CD4-positive, CD25-positive, alpha-beta regulatory T cell (primary cell): ENCODE results near the gene ITPKC. TPM values are rescaled to one million over a fixed set of nuclear protein-coding genes. Genes with fewer than 3 reads are reported as not detected.

Experiments
- ATAC-seq, 2 donors: fragments of 150-1000 bp; cut with Tn5 transposase; one replicate each; pipeline ENCODE4 v1.10.0; 2021; ENCODE audit warnings: low read depth in 2 of 2, moderate number of reproducible peaks in 2 of 2, moderate library complexity in 1 of 2
- DNase-seq, 3 donors: peaks; one replicate each; pipeline versions ENCODE4 v3.0.0 to v3.0.0-alpha.2; 2012 to 2022; ENCODE audit warnings: mixed read lengths in 1 of 3
- H3K27ac ChIP-seq: one replicate; pipeline ENCODE4 v1.7.0; 2013; ENCODE audit warnings: mild to moderate bottlenecking, low read length; ENCODE audit not compliant: insufficient read depth, poor library complexity, severe bottlenecking
- H3K27me3 ChIP-seq: one replicate; pipeline ENCODE4 v1.7.0; 2013; ENCODE audit warnings: low read length; ENCODE audit not compliant: control insufficient read depth, insufficient read depth
- H3K36me3 ChIP-seq: one replicate; pipeline ENCODE4 v1.7.0; 2013; ENCODE audit warnings: mild to moderate bottlenecking, low read length, moderate library complexity; ENCODE audit not compliant: control insufficient read depth, insufficient read depth
- H3K4me1 ChIP-seq: 2 replicates; pipeline ENCODE4 v1.7.0; 2013; ENCODE audit warnings: mild to moderate bottlenecking, low read length; ENCODE audit not compliant: insufficient read depth, control insufficient read depth, poor library complexity, severe bottlenecking
- H3K4me3 ChIP-seq: one replicate; pipeline ENCODE4 v1.7.0; 2013; ENCODE audit warnings: low read depth, mild to moderate bottlenecking, low read length, moderate library complexity
- H3K9me3 ChIP-seq, 2 experiments: 1 replicate in 1 of 2; 2 replicates in 1 of 2; pipeline ENCODE4 v1.7.0; 2013; ENCODE audit warnings: low read length in 2 of 2, mild to moderate bottlenecking in 1 of 2, moderate library complexity in 1 of 2; ENCODE audit not compliant: control insufficient read depth in 2 of 2
- H3K27ac Mint-ChIP-seq, 3 donors: one replicate each; pipeline ENCODE4 v1.8.0; 2020 to 2022; ENCODE audit warnings: mild to moderate bottlenecking in 3 of 3, mixed read lengths in 3 of 3, moderate library complexity in 2 of 3
- H3K27me3 Mint-ChIP-seq: one replicate; pipeline ENCODE4 v1.8.0; 2022; ENCODE audit warnings: mild to moderate bottlenecking, mixed read lengths
- H3K36me3 Mint-ChIP-seq: one replicate; pipeline ENCODE4 v1.8.0; 2020; ENCODE audit warnings: mixed read lengths
- H3K4me1 Mint-ChIP-seq, 4 donors: one replicate each; pipeline ENCODE4 v1.8.0; 2020 to 2022; ENCODE audit warnings: mixed read lengths in 4 of 4, mild to moderate bottlenecking in 1 of 4
- H3K4me3 Mint-ChIP-seq, 4 donors: one replicate each; pipeline ENCODE4 v1.8.0; 2020 to 2022; ENCODE audit warnings: mild to moderate bottlenecking in 4 of 4, mixed read lengths in 4 of 4, moderate library complexity in 3 of 4
- H3K9me3 Mint-ChIP-seq, 7 donors: one replicate each; pipeline ENCODE4 v1.8.0; 2020 to 2022; ENCODE audit warnings: mixed read lengths in 7 of 7, mild to moderate bottlenecking in 3 of 7, moderate library complexity in 2 of 7
- polyA plus RNA-seq, 4 donors: library from polyadenylated mRNA; unstranded; fragments of 300-500 nt; fragmentation: Illumina TruSeq; gene quantifications; one replicate each; pipeline ENCODE4 v1.2.3, GENCODE V29; 2021
- total RNA-seq: library from RNA; stranded (reverse); gene quantifications from one replicate; pipeline ENCODE4 v1.2.3, GENCODE V29; 2022

Gene ITPKC
- total and polyA plus RNA-seq, 5 donors from 2014 or later = 2.2 to 5.6 (median 4.5) TPM

GRCh38 chr19:40745402-40745780 lies 28.5 kb downstream of the ITPKC start:
- no peak for ATAC-seq
- Mint-ChIP-seq H3K4me1 (peaks cover 0 to 10% (median 7%) of the 10 kb centered on the region in 4 donors), H3K4me3 (no peak overlapping the region)

GRCh38 chr19:40747536-40747935 lies 30.6 kb downstream of the ITPKC start:
- H3K36me3 ChIP-seq = no peaks in the 10 kb centered on the region
- H3K27me3 ChIP-seq = no peaks in the 10 kb centered on the region
- H3K4me1 ChIP-seq = peaks cover 23% of the 10 kb centered on the region
- H3K27ac ChIP-seq = no peak overlapping the region
- H3K4me1 Mint-ChIP-seq = peaks cover under 1 to 24% (median 10%) of the 10 kb centered on the region in 4 donors
- no peak overlapping the region for H3K4me3 Mint-ChIP-seq
- DNase-seq (no peak), ATAC-seq (no peak)
- no peaks in the 10 kb centered on the region for H3K9me3 ChIP-seq
- H3K27ac Mint-ChIP-seq = no peak overlapping the region
- no peaks in the 10 kb centered on the region for H3K9me3 Mint-ChIP-seq
- peaks cover 1% of the 10 kb centered on the region for H3K36me3 Mint-ChIP-seq
- no peak overlapping the region for H3K4me3 ChIP-seq
- no peaks in the 10 kb centered on the region for H3K27me3 Mint-ChIP-seq

More at GRCh38 chr19:40745402-40745780, 28.5 kb downstream of the ITPKC start:
- Mint-ChIP-seq H3K9me3 (no peaks in the 10 kb centered on the region), H3K36me3 (no peaks in the 10 kb centered on the region), H3K27ac (no peak overlapping the region), H3K27me3 (no peaks in the 10 kb centered on the region)
- H3K9me3 ChIP-seq = no peaks in the 10 kb centered on the region
- H3K27me3 ChIP-seq = no peaks in the 10 kb centered on the region
- H3K4me1 ChIP-seq = peaks cover 8% of the 10 kb centered on the region
- no peak overlapping the region for H3K4me3 ChIP-seq
- no peak for DNase-seq
- H3K27ac ChIP-seq = no peak overlapping the region
- H3K36me3 ChIP-seq = no peaks in the 10 kb centered on the region

GRCh38 chr19:40750058-40750873 lies 33.4 kb downstream of the ITPKC start, which contains the start of gene ACTMAP:
TSS of gene ACTMAP (minus strand) at chr19:40750477. CDS start at chr19:40749803, 674 bp downstream.
- H3K27me3 ChIP-seq = no peaks in the 10 kb centered on the region
- H3K9me3 ChIP-seq = no peaks in the 10 kb centered on the region
- DNase-seq (peak; percentile 99 to 100 (median 100)), ATAC-seq (peak; percentile 90 to 92)
- peaks cover 51% of the 10 kb centered on the region for H3K4me1 ChIP-seq
- Mint-ChIP-seq H3K36me3 (peaks cover 13% of the 10 kb centered on the region), H3K4me1 (peaks cover 4 to 45% (median 24%) of the 10 kb centered on the region in 4 donors), H3K27ac (peak within 1 kb of the TSS; percentile 98 to 99 (median 99)), H3K9me3 (no peaks in the 10 kb centered on the region), H3K27me3 (no peaks in the 10 kb centered on the region), H3K4me3 (peak within 1 kb of the TSS; percentile 89 to 99 (median 98))
- peak within 1 kb of the TSS; percentile 98 for H3K4me3 ChIP-seq
- no peaks in the 10 kb centered on the region for H3K36me3 ChIP-seq
- peak within 1 kb of the TSS; percentile 93 for H3K27ac ChIP-seq

GRCh38 chr19:40750874-40751537 lies 34.1 kb downstream of the ITPKC start, which contains the start of gene SNRPA:
TSS of gene SNRPA (plus strand) at chr19:40751203. CDS start at chr19:40751409, 206 bp downstream.
- Mint-ChIP-seq H3K9me3 (no peaks in the 10 kb centered on the region), H3K4me3 (peak within 1 kb of the TSS; percentile 89 to 99 (median 98)), H3K27ac (peak within 1 kb of the TSS; percentile 98 to 99 (median 99)), H3K4me1 (peaks cover 4 to 52% (median 28%) of the 10 kb centered on the region in 4 donors), H3K27me3 (no peaks in the 10 kb centered on the region), H3K36me3 (peaks cover 13% of the 10 kb centered on the region)
- Histone ChIP-seq H3K4me3 (peak within 1 kb of the TSS; percentile 98), H3K36me3 (peaks cover 2% of the 10 kb centered on the region), H3K27ac (peak within 1 kb of the TSS; percentile 93), H3K4me1 (peaks cover 58% of the 10 kb centered on the region), H3K27me3 (no peaks in the 10 kb centered on the region), H3K9me3 (no peaks in the 10 kb centered on the region)
- DNase-seq (peak; percentile 94 to 99 (median 99)), ATAC-seq (peak; percentile 65)

GRCh38 chr19:40752257-40752781 lies 35.4 kb downstream of the ITPKC start:
- Mint-ChIP-seq H3K27me3 (no peaks in the 10 kb centered on the region), H3K4me3 (peak overlapping the region; percentile 89 to 99 (median 98)), H3K9me3 (no peaks in the 10 kb centered on the region), H3K36me3 (peaks cover 20% of the 10 kb centered on the region), H3K4me1 (peaks cover 11 to 65% (median 35%) of the 10 kb centered on the region in 4 donors), H3K27ac (peak overlapping the region; percentile 91 to 99 (median 98))
- H3K27me3 ChIP-seq = no peaks in the 10 kb centered on the region
- H3K36me3 ChIP-seq = peaks cover 13% of the 10 kb centered on the region
- H3K4me1 ChIP-seq = peaks cover 71% of the 10 kb centered on the region
- ATAC-seq = no peak
- H3K27ac ChIP-seq = peak overlapping the region; percentile 93
- peak overlapping the region; percentile 98 for H3K4me3 ChIP-seq
- peak in 1 of 3 donors; percentile 33 for DNase-seq
- no peaks in the 10 kb centered on the region for H3K9me3 ChIP-seq

GRCh38 chr19:40754611-40755247 lies 37.8 kb downstream of the ITPKC start:
- peaks cover 14 to 70% (median 38%) of the 10 kb centered on the region in 4 donors for H3K4me1 Mint-ChIP-seq

GRCh38 chr19:40755248-40755624 lies 38.3 kb downstream of the ITPKC start:
- Mint-ChIP-seq H3K4me3 (peak overlapping the region; percentile 82 to 96 (median 91)), H3K9me3 (no peaks in the 10 kb centered on the region), H3K36me3 (peaks cover 31% of the 10 kb centered on the region), H3K27me3 (no peaks in the 10 kb centered on the region), H3K4me1 (peaks cover 16 to 68% (median 36%) of the 10 kb centered on the region in 4 donors), H3K27ac (peak overlapping the region in 2 of 3 donors; percentile 62 to 67)
- Histone ChIP-seq H3K4me1 (peaks cover 63% of the 10 kb centered on the region), H3K4me3 (peak overlapping the region; percentile 81), H3K9me3 (no peaks in the 10 kb centered on the region), H3K36me3 (peaks cover 35% of the 10 kb centered on the region), H3K27me3 (no peaks in the 10 kb centered on the region), H3K27ac (peak overlapping the region; percentile 52)
- ATAC-seq = no peak
- no peak for DNase-seq

More at GRCh38 chr19:40754611-40755247, 37.8 kb downstream of the ITPKC start:
- no peaks in the 10 kb centered on the region for H3K27me3 Mint-ChIP-seq
- H3K36me3 Mint-ChIP-seq = peaks cover 27% of the 10 kb centered on the region
- ATAC-seq = no peak
- H3K9me3 Mint-ChIP-seq = no peaks in the 10 kb centered on the region
- peak in 2 of 3 donors; percentile 8 to 64 for DNase-seq
- Histone ChIP-seq H3K4me1 (peaks cover 68% of the 10 kb centered on the region), H3K27me3 (no peaks in the 10 kb centered on the region), H3K4me3 (peak overlapping the region; percentile 81), H3K27ac (peak overlapping the region; percentile 52), H3K9me3 (no peaks in the 10 kb centered on the region), H3K36me3 (peaks cover 30% of the 10 kb centered on the region)
- H3K4me3 Mint-ChIP-seq = peak overlapping the region; percentile 82 to 96 (median 91)
- H3K27ac Mint-ChIP-seq = peak overlapping the region; percentile 62 to 96 (median 88)
